ENCODE data around the gene TRIM24. TPM values are rescaled to one million over a fixed set of nuclear protein-coding genes. Genes with fewer than 3 reads are reported as not detected.
"Not testable (repeated sequence)": the region's sequence is repeated elsewhere in the genome, so short reads cannot be mapped to it uniquely, and the experiment has no call there.

Gene TRIM24
- total and polyA plus RNA-seq, 2 donors from 2014 or later, result 7.6 to 16.8 TPM

DNA sequence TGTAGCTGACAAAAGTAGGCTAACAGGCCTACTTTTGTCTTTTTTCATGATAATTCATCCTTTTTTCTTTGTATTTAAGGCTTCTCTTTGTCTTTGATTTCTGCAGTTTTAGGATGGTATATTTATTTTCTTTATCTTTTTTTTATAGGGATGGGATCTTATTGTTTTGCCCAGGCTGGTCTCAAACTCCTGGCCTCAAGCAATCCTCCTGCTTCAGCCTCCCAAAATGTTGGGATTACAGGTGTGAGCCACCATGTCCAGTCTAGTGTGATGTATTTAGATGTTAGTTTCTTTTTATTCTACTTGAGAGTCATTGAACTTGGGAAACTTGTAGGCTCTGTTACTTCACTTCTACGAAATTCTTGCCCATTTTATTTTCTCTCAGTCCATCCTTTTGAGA, 35.4 kb downstream of the TRIM24 start:
- no peak for DNase-seq
- intact Hi-C loops (cut with DNase I), result no loop called here
- no peak for FAIRE-seq

GRCh38 chr7:138499340-138499739, 39.3 kb downstream of the TRIM24 start:
- Histone ChIP-seq H3K27ac (ENCODE audit: low read depth in 2 of 2, low read length in 2 of 2) (no peak overlapping the region), H3K36me3 (ENCODE audit: control insufficient read depth in 2 of 3, insufficient read depth in 3 of 3, low read length in 3 of 3) (no peaks in the 10 kb centered on the region), H3K4me3 (ENCODE audit: low read length in 3 of 3) (no peak overlapping the region), H3K27me3 (ENCODE audit: control insufficient read depth, insufficient read depth, low read length) (no peaks in the 10 kb centered on the region), H3K4me1 (ENCODE audit: control insufficient read depth in 2 of 3, insufficient read depth in 2 of 3, low read depth in 1 of 3, low read length in 3 of 3) (no peaks in the 10 kb centered on the region), H3K9me3 (ENCODE audit: control insufficient read depth in 2 of 3, insufficient read depth in 1 of 3, low read length in 3 of 3) (no peaks in the 10 kb centered on the region), H3K9ac (ENCODE audit: low read length in 3 of 3) (no peak overlapping the region)
- FAIRE-seq (no peak), DNase-seq (no peak)
- TF ChIP-seq, protein P1, sequence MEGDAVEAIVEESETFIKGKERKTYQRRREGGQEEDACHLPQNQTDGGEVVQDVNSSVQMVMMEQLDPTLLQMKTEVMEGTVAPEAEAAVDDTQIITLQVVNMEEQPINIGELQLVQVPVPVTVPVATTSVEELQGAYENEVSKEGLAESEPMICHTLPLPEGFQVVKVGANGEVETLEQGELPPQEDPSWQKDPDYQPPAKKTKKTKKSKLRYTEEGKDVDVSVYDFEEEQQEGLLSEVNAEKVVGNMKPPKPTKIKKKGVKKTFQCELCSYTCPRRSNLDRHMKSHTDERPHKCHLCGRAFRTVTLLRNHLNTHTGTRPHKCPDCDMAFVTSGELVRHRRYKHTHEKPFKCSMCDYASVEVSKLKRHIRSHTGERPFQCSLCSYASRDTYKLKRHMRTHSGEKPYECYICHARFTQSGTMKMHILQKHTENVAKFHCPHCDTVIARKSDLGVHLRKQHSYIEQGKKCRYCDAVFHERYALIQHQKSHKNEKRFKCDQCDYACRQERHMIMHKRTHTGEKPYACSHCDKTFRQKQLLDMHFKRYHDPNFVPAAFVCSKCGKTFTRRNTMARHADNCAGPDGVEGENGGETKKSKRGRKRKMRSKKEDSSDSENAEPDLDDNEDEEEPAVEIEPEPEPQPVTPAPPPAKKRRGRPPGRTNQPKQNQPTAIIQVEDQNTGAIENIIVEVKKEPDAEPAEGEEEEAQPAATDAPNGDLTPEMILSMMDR (IDR thresholded peaks at IDR 0.05; ENCODE audit: borderline replicate concordance, extremely low read depth, insufficient read depth), result no peak
- intact Hi-C loops (cut with DNase I), result no loop called here

More for the DNA sequence above, 35.4 kb downstream of the TRIM24 start:
- TF ChIP-seq, protein P1 (IDR thresholded peaks at IDR 0.05; ENCODE audit: borderline replicate concordance, extremely low read depth, insufficient read depth), result no peak
- Histone ChIP-seq H3K9me3 (ENCODE audit: control insufficient read depth in 2 of 3, insufficient read depth in 1 of 3, low read length in 3 of 3) (no peaks in the 10 kb centered on the region), H3K4me3 (ENCODE audit: low read length in 3 of 3) (no peak overlapping the region), H3K36me3 (ENCODE audit: control insufficient read depth in 2 of 3, insufficient read depth in 3 of 3, low read length in 3 of 3) (no peaks in the 10 kb centered on the region), H3K4me1 (ENCODE audit: control insufficient read depth in 2 of 3, insufficient read depth in 2 of 3, low read depth in 1 of 3, low read length in 3 of 3) (no peaks in the 10 kb centered on the region), H3K27me3 (ENCODE audit: control insufficient read depth, insufficient read depth, low read length) (no peaks in the 10 kb centered on the region), H3K9ac (ENCODE audit: low read length in 3 of 3) (no peak overlapping the region), H3K27ac (ENCODE audit: low read depth in 2 of 2, low read length in 2 of 2) (no peak overlapping the region)

- H3K27ac ChIP-seq (ENCODE audit: low read depth in 2 of 2, low read length in 2 of 2); H3K9me3 ChIP-seq (ENCODE audit: control insufficient read depth in 2 of 3, insufficient read depth in 1 of 3, low read length in 3 of 3); intact Hi-C loops (cut with DNase I); H3K36me3 ChIP-seq (ENCODE audit: control insufficient read depth in 2 of 3, insufficient read depth in 3 of 3, low read length in 3 of 3); H3K9ac ChIP-seq (ENCODE audit: low read length in 3 of 3); DNase-seq; H3K4me1 ChIP-seq (ENCODE audit: control insufficient read depth in 2 of 3, insufficient read depth in 2 of 3, low read depth in 1 of 3, low read length in 3 of 3); H3K4me3 ChIP-seq (ENCODE audit: low read length in 3 of 3); H3K27me3 ChIP-seq (ENCODE audit: control insufficient read depth, insufficient read depth, low read length); FAIRE-seq: not testable (repeated sequence)
Observed at GRCh38 chr7:138500303-138500702, 40.2 kb downstream of the TRIM24 start.

GRCh38 chr7:138500892-138501291, 40.8 kb downstream of the TRIM24 start:
- FAIRE-seq (no peak), DNase-seq (no peak)
- H3K9me3 ChIP-seq (ENCODE audit: control insufficient read depth in 2 of 3, insufficient read depth in 1 of 3, low read length in 3 of 3), result no peaks in the 10 kb centered on the region
- H3K27ac ChIP-seq (ENCODE audit: low read depth in 2 of 2, low read length in 2 of 2), result no peak overlapping the region
- intact Hi-C loops (cut with DNase I), result no loop called here
- TF ChIP-seq, protein P1 (IDR thresholded peaks at IDR 0.05; ENCODE audit: borderline replicate concordance, extremely low read depth, insufficient read depth), result no peak
- H3K4me3 ChIP-seq (ENCODE audit: low read length in 3 of 3), result no peak overlapping the region
- no peak overlapping the region for H3K9ac ChIP-seq (ENCODE audit: low read length in 3 of 3)
- H3K4me1 ChIP-seq (ENCODE audit: control insufficient read depth in 2 of 3, insufficient read depth in 2 of 3, low read depth in 1 of 3, low read length in 3 of 3), result no peaks in the 10 kb centered on the region
- no peaks in the 10 kb centered on the region for H3K36me3 ChIP-seq (ENCODE audit: control insufficient read depth in 2 of 3, insufficient read depth in 3 of 3, low read length in 3 of 3)
- H3K27me3 ChIP-seq (ENCODE audit: control insufficient read depth, insufficient read depth, low read length), result no peaks in the 10 kb centered on the region

Measured in kidney (tissue), 14 donors.